GM23248 (cell line): ENCODE data around the gene RRAS2.

Experiments
- EZH2 ChIP-seq: fragments of 200-600 bp; sonication (generic); IDR thresholded peaks from 2 replicates; pipeline ENCODE4 v1.6.1; 2018; ENCODE audit warnings: antibody characterized with exemption, mild to moderate bottlenecking; ENCODE audit not compliant: insufficient read depth, poor library complexity, severe bottlenecking
- EZH2phosphoT487 ChIP-seq: fragments of 200-600 bp; sonication (generic); IDR thresholded peaks from 2 replicates; pipeline ENCODE4 v1.6.1; 2018; ENCODE audit warnings: antibody characterized with exemption, moderate library complexity, mild to moderate bottlenecking, low read depth; ENCODE audit not compliant: insufficient read depth

GRCh38 chr11:14340721-14341120, 18.3 kb downstream of the RRAS2 start:
- TF ChIP-seq EZH2 = no peak
- no peak for TF ChIP-seq EZH2phosphoT487
